GM18861 (cell line): ENCODE results near the gene SLX4.

ENCODE experiments used
- ATAC-seq: cut with Tn5 transposase; IDR thresholded peaks from one replicate; pipeline ENCODE4 v1.9.1; 2021; ENCODE audit not compliant: unreplicated experiment

The SLX4 gene

DNA sequence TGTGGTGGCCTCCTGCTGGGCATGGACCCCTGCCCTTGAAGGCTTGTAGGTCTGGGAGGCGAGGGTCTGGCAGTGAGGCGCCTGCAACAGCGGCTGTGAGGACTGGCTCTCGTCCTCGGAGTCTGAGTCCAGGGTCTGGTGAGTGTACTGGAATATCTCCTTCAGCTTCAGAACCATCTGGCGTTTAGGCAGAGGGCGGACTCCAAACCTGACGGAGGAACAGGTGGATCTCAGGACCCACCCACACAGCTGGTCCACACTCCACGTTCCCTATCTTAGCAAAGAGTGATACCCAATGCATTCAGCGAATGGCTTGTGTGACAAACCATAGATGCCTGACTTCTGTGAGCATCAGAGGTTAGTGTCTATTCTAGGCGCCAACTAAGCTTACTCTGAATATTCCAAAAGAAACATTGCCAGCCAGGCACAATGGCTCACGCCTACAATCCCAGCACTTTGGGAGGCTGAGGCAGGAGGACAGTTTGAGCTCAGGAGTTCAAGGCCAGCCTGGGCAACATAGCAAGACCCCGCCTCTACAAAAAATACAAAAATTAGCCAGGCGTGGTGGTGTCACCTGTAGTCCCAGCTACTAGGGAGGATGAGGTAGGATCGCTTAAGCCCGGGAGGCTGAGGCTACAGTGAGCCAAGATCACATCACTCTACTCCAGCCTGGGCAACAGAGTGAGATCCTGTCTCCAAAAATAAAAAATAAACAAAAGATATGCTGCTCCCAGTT, 27.9 kb downstream of the SLX4 start:
- ATAC-seq = no peak

- ATAC-seq = no peak
Measured at GRCh38 chr16:3582276-3583165, 28.9 kb downstream of the SLX4 start.

GRCh38 chr16:3581392-3581791, 30.0 kb downstream of the SLX4 start:
- ATAC-seq = no peak

- ATAC-seq = no peak
Measured at GRCh38 chr16:3580686-3581085, 30.7 kb downstream of the SLX4 start.

DNA sequence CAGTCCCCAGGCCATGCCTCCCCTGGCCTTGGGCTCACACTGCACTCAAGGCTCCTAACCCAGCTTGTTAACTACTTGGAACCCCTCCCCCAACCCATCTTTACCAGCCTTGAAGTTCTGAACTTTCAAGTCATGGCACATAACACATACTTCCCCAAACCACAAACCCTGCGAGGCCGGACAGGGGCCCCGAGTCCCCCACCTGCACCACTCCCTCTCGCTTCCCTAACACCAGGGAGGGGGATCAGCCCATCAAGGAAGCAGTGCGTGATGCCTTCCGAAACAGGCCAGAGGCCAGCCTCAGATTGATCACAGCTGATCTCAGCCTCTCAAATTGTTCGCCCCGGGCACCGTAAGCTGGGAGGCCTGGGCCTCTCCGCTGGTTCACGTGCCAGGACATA, 31.2 kb downstream of the SLX4 start:
- no peak for ATAC-seq

GRCh38 chr16:3579776-3580175, 31.6 kb downstream of the SLX4 start:
- ATAC-seq = no peak

DNA sequence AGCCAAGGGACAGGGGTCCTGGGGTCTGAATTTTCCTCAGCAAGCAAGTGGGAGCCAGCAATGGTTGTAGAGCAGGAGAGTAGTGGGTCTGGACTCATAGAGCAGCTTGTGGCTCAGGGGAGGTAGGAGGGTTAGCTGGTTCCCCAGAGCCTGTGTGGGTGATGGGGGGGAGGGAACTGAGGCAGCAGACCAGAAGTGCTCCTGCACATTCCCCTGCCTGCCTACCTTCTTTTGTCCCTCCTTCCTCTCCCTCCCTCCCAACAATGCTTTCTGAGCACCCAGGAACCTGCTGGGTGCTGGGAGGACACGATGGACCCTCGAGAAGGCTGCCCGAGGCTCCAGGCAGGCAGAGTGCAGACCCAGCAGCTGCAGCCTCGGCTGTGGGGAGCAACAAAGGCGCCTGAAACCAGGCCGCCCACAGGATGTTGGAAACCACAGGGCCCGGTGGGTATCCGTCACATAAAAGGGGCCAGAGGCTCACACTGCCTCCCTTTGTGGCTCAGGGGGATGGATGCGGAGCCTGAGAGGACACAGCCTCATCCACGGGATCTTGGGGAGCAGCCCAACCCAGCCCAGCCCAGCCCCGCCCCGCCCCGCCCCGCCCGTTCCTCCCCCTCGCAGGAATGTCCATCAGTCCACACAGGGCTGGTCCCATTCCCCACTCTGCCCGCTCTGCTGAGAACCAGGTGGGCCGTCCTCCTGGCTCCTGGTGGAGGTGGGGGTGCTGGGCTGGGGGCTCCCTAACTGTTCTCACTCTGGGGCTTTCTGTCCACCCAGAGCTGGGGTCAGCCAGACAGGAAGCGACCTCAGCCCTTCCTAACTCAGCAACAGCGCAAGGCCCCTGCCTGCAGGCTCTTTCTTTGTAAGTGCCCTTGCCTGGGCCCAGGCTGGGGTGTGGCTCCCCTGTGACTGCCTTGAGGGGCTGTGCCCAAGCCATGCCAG, 32.5 kb downstream of the SLX4 start:
- ATAC-seq = peak; percentile 51

- ATAC-seq = no peak
Measured at GRCh38 chr16:3578121-3578520, 33.3 kb downstream of the SLX4 start.

GRCh38 chr16:3577302-3577752, 34.1 kb downstream of the SLX4 start, which contains the start of gene NLRC3:
Gene NLRC3, minus strand, starts transcription at chr16:3577403. Its CDS starts 12,367 bp downstream, at chr16:3565036.
- ATAC-seq = no peak

- ATAC-seq = no peak
Measured at GRCh38 chr16:3576211-3576610, 35.2 kb downstream of the SLX4 start.

DNA sequence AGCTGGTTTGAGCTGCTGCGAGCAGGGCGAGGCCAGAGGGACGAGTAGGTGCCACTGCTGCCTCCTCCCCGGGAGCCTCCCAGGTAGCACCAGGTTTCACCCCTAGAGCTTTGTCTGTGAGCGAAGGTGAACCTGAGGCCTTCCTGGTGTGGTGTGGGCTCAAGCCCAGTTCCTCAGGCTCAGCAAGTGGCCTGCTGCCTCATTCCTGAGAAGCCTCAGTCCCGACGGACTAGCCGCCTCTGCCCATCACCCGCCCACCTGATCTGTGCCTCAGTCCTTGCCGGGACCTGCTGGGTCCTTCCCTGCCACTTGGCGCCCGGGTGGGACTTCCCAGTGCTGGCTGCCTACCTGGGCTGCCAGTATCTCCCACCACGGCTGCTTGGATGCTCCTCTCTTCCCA, 35.9 kb downstream of the SLX4 start:
- ATAC-seq = no peak

- no peak for ATAC-seq
Measured at GRCh38 chr16:3574195-3574594, 37.2 kb downstream of the SLX4 start.

- no peak for ATAC-seq
Measured at GRCh38 chr16:3573146-3573815, 38.1 kb downstream of the SLX4 start.

DNA sequence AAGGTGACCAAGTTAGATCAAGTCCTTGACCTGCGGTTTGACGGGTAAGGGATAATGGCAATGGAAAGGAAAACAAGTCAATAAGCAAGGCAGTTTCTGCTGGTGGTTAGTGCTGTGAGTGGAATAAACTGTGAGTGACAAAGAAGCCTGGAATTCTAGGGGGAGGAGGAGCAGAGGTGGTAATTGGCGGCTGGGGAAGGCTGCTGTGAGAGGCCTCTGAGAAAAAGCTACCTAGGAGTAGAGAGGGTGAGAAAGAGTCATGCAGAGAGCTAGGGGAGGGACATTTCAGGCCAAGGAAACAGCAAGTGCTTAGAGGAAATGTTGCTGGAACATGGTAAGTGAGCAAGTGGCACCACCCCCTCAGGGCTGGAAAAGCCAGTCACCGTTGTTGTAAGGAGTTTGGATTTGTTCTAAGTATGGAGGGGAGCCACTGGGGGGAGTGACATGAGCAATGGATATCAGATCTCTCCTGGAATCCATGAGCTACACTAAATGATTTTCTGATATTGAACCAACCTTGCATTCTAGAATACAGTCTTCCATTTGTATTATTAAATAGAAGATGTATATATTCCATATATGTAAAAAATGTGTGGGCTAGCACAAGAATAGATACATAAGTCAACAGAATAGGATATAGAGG, 40.9 kb downstream of the SLX4 start:
- ATAC-seq = no peak

GRCh38 chr16:3569851-3570250, 41.6 kb downstream of the SLX4 start:
- no peak for ATAC-seq

- no peak for ATAC-seq
Measured at GRCh38 chr16:3566990-3567389, 44.4 kb downstream of the SLX4 start.

DNA sequence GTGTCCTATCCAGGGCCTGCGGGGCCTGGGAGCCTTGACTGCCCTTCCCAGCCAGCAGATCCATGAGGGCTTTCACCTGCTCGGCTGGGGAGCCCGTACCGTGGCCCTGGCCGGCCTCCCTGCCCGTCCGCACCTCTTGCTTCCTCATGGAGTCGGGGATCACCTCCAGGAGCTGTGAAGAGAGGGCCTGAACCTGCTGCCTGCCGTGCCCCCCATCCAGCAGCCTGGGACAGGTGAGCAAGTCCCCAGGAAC, 46.6 kb downstream of the SLX4 start:
- ATAC-seq = no peak

DNA sequence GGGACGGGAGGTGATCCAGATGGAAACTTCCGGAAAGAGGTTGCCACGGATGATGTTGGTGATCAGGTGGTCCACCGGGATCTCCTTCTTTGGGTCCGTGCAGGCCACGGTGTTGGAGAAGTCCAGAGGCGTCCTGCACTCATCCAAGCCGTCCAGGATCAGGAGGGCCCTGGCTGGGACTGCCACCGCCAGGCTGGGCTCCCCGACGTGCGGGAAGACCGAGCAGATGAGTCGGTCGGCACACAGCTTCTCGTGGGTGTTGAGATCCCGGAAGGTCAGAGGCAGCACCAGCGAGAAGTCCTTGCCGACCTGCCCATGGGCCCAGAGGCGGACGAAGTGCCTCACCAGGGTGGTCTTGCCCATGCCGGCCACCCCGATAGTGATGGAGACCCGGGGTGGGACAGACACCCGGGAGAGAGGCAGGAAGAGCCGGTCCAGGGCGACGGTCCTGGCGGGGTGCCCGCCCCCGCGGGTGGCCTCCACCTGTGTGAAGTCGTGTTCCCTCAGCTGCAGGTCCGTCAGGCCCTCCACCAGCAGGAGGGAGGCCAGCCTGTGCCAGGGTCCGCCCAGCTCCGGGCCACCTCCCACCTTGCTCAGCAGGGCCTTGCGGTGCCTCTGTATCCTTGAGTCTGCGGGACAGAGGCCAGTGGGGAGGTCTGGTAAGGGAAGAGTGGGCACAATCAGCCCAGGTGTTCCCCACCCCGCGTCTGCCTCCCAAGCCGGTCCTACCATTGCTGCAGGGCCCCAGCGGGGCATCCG, 47.1 kb downstream of the SLX4 start:
- no peak for ATAC-seq

- ATAC-seq = no peak
Measured at GRCh38 chr16:3562914-3563480, 48.4 kb downstream of the SLX4 start.
